ENCODE data around the gene TBX2. TPM values are rescaled to one million over a fixed set of nuclear protein-coding genes. Genes with fewer than 3 reads are reported as not detected.

TBX2 gene
- total and polyA plus RNA-seq, 2 donors (not counting 1 experiment from before 2014, with no cell fraction given), result 40.5 to 148 TPM

- peak overlapping the region; percentile 95 for H3K27ac ChIP-seq (ENCODE audit: insufficient read depth, low read length)
- no peaks in the 10 kb centered on the region for H4K20me1 ChIP-seq (ENCODE audit: control insufficient read depth, extremely low read depth, insufficient read depth, low read length)
- H3K27me3 ChIP-seq (ENCODE audit: control insufficient read depth, insufficient read depth, low read length), result no peaks in the 10 kb centered on the region
- H3K4me1 ChIP-seq (ENCODE audit: control insufficient read depth, extremely low read depth, insufficient read depth, low read length), result peaks cover 12% of the 10 kb centered on the region
- TF ChIP-seq EZH2 (IDR thresholded peaks at IDR 0.05; ENCODE audit: low read length, missing control alignments) (no peak), CTCF (conservative IDR thresholded peaks at IDR 0.05 in 1 of 2, IDR thresholded peaks at IDR 0.05 in 1 of 2; ENCODE audit: low read depth in 1 of 2, low read length in 2 of 2) (no peak)
- H3K36me3 ChIP-seq (ENCODE audit: control insufficient read depth, insufficient read depth, low read length), result peaks cover 24% of the 10 kb centered on the region
- H3K4me3 ChIP-seq (replicated peaks in 1 of 4; ENCODE audit: control extremely low read depth in 1 of 4, insufficient read depth in 1 of 4, low read depth in 3 of 4, low read length in 4 of 4), result peak overlapping the region; percentile 83 to 94 (median 90)
- no peaks in the 10 kb centered on the region for H3K9me3 ChIP-seq (ENCODE audit: control insufficient read depth, insufficient read depth, low read depth, low read length)
- no peak overlapping the region for H2AFZ ChIP-seq (ENCODE audit: low read length)
- peak overlapping the region; percentile 97 for H3K9ac ChIP-seq (ENCODE audit: insufficient read depth, low read length)
- DNase-seq (ENCODE audit: low read depth in 2 of 2), result peak in 1 of 2 donors; percentile 44
- peak overlapping the region; percentile 94 for H3K4me2 ChIP-seq (ENCODE audit: extremely low read depth, insufficient read depth, low read length)
- H3K79me2 ChIP-seq (ENCODE audit: control insufficient read depth, insufficient read depth, low read length), result peaks cover 95% of the 10 kb centered on the region
Measured at GRCh38 chr17:61398721-61399130, 917 bp upstream of the TBX2 start.

GRCh38 chr17:61400066-61400716, 548 bp downstream of the TBX2 start:
- H3K4me3 ChIP-seq (replicated peaks in 1 of 4; ENCODE audit: control extremely low read depth in 1 of 4, insufficient read depth in 1 of 4, low read depth in 3 of 4, low read length in 4 of 4), result peak overlapping the region; percentile 75 to 100 (median 94)
- peak overlapping the region; percentile 87 for H3K9ac ChIP-seq (ENCODE audit: insufficient read depth, low read length)
- TF ChIP-seq CTCF (conservative IDR thresholded peaks at IDR 0.05 in 1 of 2, IDR thresholded peaks at IDR 0.05 in 1 of 2; ENCODE audit: low read depth in 1 of 2, low read length in 2 of 2) (no peak), EZH2 (IDR thresholded peaks at IDR 0.05; ENCODE audit: low read length, missing control alignments) (no peak)
- H3K9me3 ChIP-seq (ENCODE audit: control insufficient read depth, insufficient read depth, low read depth, low read length), result no peaks in the 10 kb centered on the region
- H3K36me3 ChIP-seq (ENCODE audit: control insufficient read depth, insufficient read depth, low read length), result peaks cover 37% of the 10 kb centered on the region
- no peaks in the 10 kb centered on the region for H3K27me3 ChIP-seq (ENCODE audit: control insufficient read depth, insufficient read depth, low read length)
- no peak overlapping the region for H3K4me2 ChIP-seq (ENCODE audit: extremely low read depth, insufficient read depth, low read length)
- H3K27ac ChIP-seq (ENCODE audit: insufficient read depth, low read length), result peak overlapping the region; percentile 92
- H3K79me2 ChIP-seq (ENCODE audit: control insufficient read depth, insufficient read depth, low read length), result peaks cover 95% of the 10 kb centered on the region
- H4K20me1 ChIP-seq (ENCODE audit: control insufficient read depth, extremely low read depth, insufficient read depth, low read length), result no peaks in the 10 kb centered on the region
- H2AFZ ChIP-seq (ENCODE audit: low read length), result no peak overlapping the region
- peak; percentile 58 to 59 for DNase-seq (ENCODE audit: low read depth in 2 of 2)
- H3K4me1 ChIP-seq (ENCODE audit: control insufficient read depth, extremely low read depth, insufficient read depth, low read length), result no peaks in the 10 kb centered on the region

GRCh38 chr17:61400717-61401388, 1.2 kb downstream of the TBX2 start:
- Histone ChIP-seq H3K36me3 (ENCODE audit: control insufficient read depth, insufficient read depth, low read length) (peaks cover 43% of the 10 kb centered on the region), H3K27ac (ENCODE audit: insufficient read depth, low read length) (peak overlapping the region; percentile 92), H3K79me2 (ENCODE audit: control insufficient read depth, insufficient read depth, low read length) (peaks cover 95% of the 10 kb centered on the region), H3K4me1 (ENCODE audit: control insufficient read depth, extremely low read depth, insufficient read depth, low read length) (no peaks in the 10 kb centered on the region), H4K20me1 (ENCODE audit: control insufficient read depth, extremely low read depth, insufficient read depth, low read length) (no peaks in the 10 kb centered on the region), H3K4me3 (replicated peaks in 1 of 4; ENCODE audit: control extremely low read depth in 1 of 4, insufficient read depth in 1 of 4, low read depth in 3 of 4, low read length in 4 of 4) (peak overlapping the region; percentile 75 to 100 (median 94)), H3K9me3 (ENCODE audit: control insufficient read depth, insufficient read depth, low read depth, low read length) (no peaks in the 10 kb centered on the region), H2AFZ (ENCODE audit: low read length) (no peak overlapping the region), H3K4me2 (ENCODE audit: extremely low read depth, insufficient read depth, low read length) (no peak overlapping the region), H3K27me3 (ENCODE audit: control insufficient read depth, insufficient read depth, low read length) (no peaks in the 10 kb centered on the region), H3K9ac (ENCODE audit: insufficient read depth, low read length) (peak overlapping the region; percentile 87)
- no peak for TF ChIP-seq EZH2 (IDR thresholded peaks at IDR 0.05; ENCODE audit: low read length, missing control alignments)
- peak; percentile 24 to 53 for DNase-seq (ENCODE audit: low read depth in 2 of 2)
